Gastrocnemius medialis (tissue), 4 donors: ENCODE data around the gene IRF2BPL.

Experiments used
- CTCF ChIP-seq, 5 experiments: fragments of 450-650 bp in 3 of 5; fragments of 200-600 bp in 2 of 5; sonication (generic) in 2 of 5; IDR thresholded peaks in 4 of 5; conservative IDR thresholded peaks in 1 of 5; 1 replicate in 4 of 5; 2 replicates in 1 of 5; pipeline ENCODE4 v1.5.1; 2016 to 2019; ENCODE audit warnings: antibody characterized with exemption in 5 of 5, mild to moderate bottlenecking in 3 of 5, moderate library complexity in 3 of 5
- POLR2A ChIP-seq, 2 donors: fragments of 450-650 bp; IDR thresholded peaks; one replicate each; pipeline ENCODE4 v1.6.1; 2017; ENCODE audit warnings: antibody characterized with exemption in 2 of 2, mild to moderate bottlenecking in 2 of 2, moderate library complexity in 2 of 2

GRCh38 chr14:77037938-77038568, 9.5 kb upstream of the IRF2BPL start:
- TF ChIP-seq CTCF (IDR thresholded peaks at IDR 0.05 in 4 of 5, conservative IDR thresholded peaks at IDR 0.05 in 1 of 5): no peak
- no peak for TF ChIP-seq POLR2A (IDR thresholded peaks at IDR 0.05)
